ENCODE results near the gene FSCN2. TPM values are rescaled to one million over a fixed set of nuclear protein-coding genes. Genes with fewer than 3 reads are reported as not detected.

FSCN2 gene
- total RNA-seq, 1 experiment from 2014 or later = 1.6 TPM

GRCh38 chr17:81539961-81540675, 11.9 kb downstream of the FSCN2 start:
- no peak overlapping the region for H2BK12ac ChIP-seq (ENCODE audit: insufficient read length, low read depth, low read length)
- H3K56ac ChIP-seq (ENCODE audit: insufficient read length, low read depth, low read length) = no peak overlapping the region
- peaks cover 7% of the 10 kb centered on the region; the same call in 1 of the 2 replicates for H3K27me3 ChIP-seq (ENCODE audit: insufficient read depth, low read length)
- no peak overlapping the region for H2BK5ac ChIP-seq (ENCODE audit: insufficient read length, low read length)
- peaks cover 5 to 22% (median 12%) of the 10 kb centered on the region in 3 experiments; a peak in 6 of 7 replicates for H3K36me3 Mint-ChIP-seq (ENCODE audit: insufficient read depth in 1 of 3, low read depth in 3 of 3)
- H3K27me3 Mint-ChIP-seq (ENCODE audit: low read depth) = peaks cover 14% of the 10 kb centered on the region
- no CpG with 5 or more reads among the region's 28 CpGs for WGBS (ENCODE audit: extremely low coverage, insufficient read length, low lambda C conversion rate)
- H3K4ac ChIP-seq (ENCODE audit: low read depth, low read length) = no peak overlapping the region
- TF ChIP-seq CTCF (conservative IDR thresholded peaks at IDR 0.05) = no peak
- no peak overlapping the region for H3K4me2 ChIP-seq (ENCODE audit: insufficient read depth, insufficient read length, low read length)
- H3T11ph ChIP-seq (ENCODE audit: low read length) = no peak overlapping the region
- H3K4me1 ChIP-seq (ENCODE audit: insufficient read depth, low read length) = no peaks in the 10 kb centered on the region
- H4K8ac ChIP-seq (replicated peaks; ENCODE audit: insufficient read length, low read depth, low read length) = no peak overlapping the region
- H3K79me1 ChIP-seq (ENCODE audit: insufficient read depth, low read depth, low read length, poor library complexity, severe bottlenecking) = no peaks in the 10 kb centered on the region
- no peaks in the 10 kb centered on the region; a peak in 1 of 5 replicates for H3K9me3 Mint-ChIP-seq
- H3K79me2 ChIP-seq (ENCODE audit: insufficient read depth, low read length) = no peaks in the 10 kb centered on the region
- no peaks in the 10 kb centered on the region for H3K9me3 ChIP-seq (ENCODE audit: control insufficient read depth, low read depth, low read length)
- no peak overlapping the region for H3K27ac ChIP-seq (ENCODE audit: insufficient read length, low read depth, low read length)
- no peak overlapping the region for H2BK20ac ChIP-seq (ENCODE audit: low read depth, low read length, poor library complexity, severe bottlenecking)
- no peak overlapping the region for H2AK5ac ChIP-seq (ENCODE audit: insufficient read length, low read length)
- peaks cover 5% of the 10 kb centered on the region for H3K23me2 ChIP-seq (ENCODE audit: insufficient read length, low read depth, low read length, poor library complexity, severe bottlenecking)
- H4K20me1 ChIP-seq (ENCODE audit: control insufficient read depth, insufficient read depth, insufficient read length) = peaks cover 4% of the 10 kb centered on the region
- no peak for DNase-seq
- no peak overlapping the region for H3K18ac ChIP-seq (ENCODE audit: insufficient read length, low read depth, low read length)
- H4K91ac ChIP-seq (ENCODE audit: insufficient read length, low read depth, low read length) = no peak overlapping the region
- no peak overlapping the region for H2BK15ac ChIP-seq (ENCODE audit: low read depth, low read length)
- H2AFZ ChIP-seq (ENCODE audit: low read length) = no peak overlapping the region
- H3K4me3 Mint-ChIP-seq = no peak overlapping the region
- H2BK120ac ChIP-seq (ENCODE audit: low read depth, low read length, poor library complexity, severe bottlenecking) = no peak overlapping the region
- no peak overlapping the region for H3K27ac Mint-ChIP-seq
- no peak overlapping the region for H4K5ac ChIP-seq (ENCODE audit: insufficient read length, low read depth, low read length)
- H3K4me1 Mint-ChIP-seq = 0 out of 4 replicates have a peak, but pooled peaks cover 5 to 7% of the 10 kb centered on the region in 2 experiments
- no peak overlapping the region for H3K14ac ChIP-seq (ENCODE audit: insufficient read depth, low read length)
- no peak overlapping the region for H3K9ac ChIP-seq (ENCODE audit: extremely low read depth, insufficient read length, low read length)
- H3K23ac ChIP-seq (ENCODE audit: insufficient read length, low read depth, low read length) = no peak overlapping the region
